Transverse colon (tissue), 4 donors: ENCODE data around the gene ISG20. TPM values are rescaled to one million over a fixed set of nuclear protein-coding genes. Genes with fewer than 3 reads are reported as not detected.

Source experiments
- DNase-seq: peaks from one replicate; pipeline ENCODE4 v3.0.0-alpha.2; 2019
- H3K27ac ChIP-seq, 4 donors: fragments of 200-600 bp; sonication (generic); 2 replicates each; pipeline ENCODE4 v1.5.1; 2016 to 2018; ENCODE audit warnings: inconsistent platforms in 4 of 4
- H3K27me3 ChIP-seq: fragments of 200-600 bp; sonication (generic); 2 replicates; pipeline ENCODE4 v1.5.1; 2017; ENCODE audit warnings: inconsistent platforms
- H3K36me3 ChIP-seq, 4 donors: fragments of 200-600 bp; sonication (generic); 2 replicates each; pipeline ENCODE4 v1.5.1; 2017 to 2019; ENCODE audit warnings: inconsistent platforms in 4 of 4
- H3K4me1 ChIP-seq, 4 donors: fragments of 200-600 bp; sonication (generic); 2 replicates each; pipeline ENCODE4 v1.5.1; 2017 to 2020; ENCODE audit warnings: inconsistent platforms in 4 of 4
- H3K4me3 ChIP-seq, 4 donors: fragments of 200-600 bp; sonication (generic); 1 replicate in 1 of 4; 2 replicates in 3 of 4; pipeline versions ENCODE4 v1.5.1 to v1.6.1; 2017 to 2019; ENCODE audit warnings: inconsistent platforms in 4 of 4
- H3K9me3 ChIP-seq, 2 donors: fragments of 200-600 bp; sonication (generic); 2 replicates each; pipeline ENCODE4 v1.5.1; 2017 to 2019; ENCODE audit warnings: inconsistent platforms in 2 of 2
- EP300 ChIP-seq: sonication (generic); formaldehyde crosslinking; IDR thresholded peaks from one replicate; pipeline ENCODE4 v1.6.1; 2017; ENCODE audit warnings: antibody characterized with exemption, low read depth
- POLR2A ChIP-seq: fragments of 450-650 bp; IDR thresholded peaks from one replicate; pipeline ENCODE4 v1.6.1; 2016; ENCODE audit warnings: antibody characterized with exemption, mild to moderate bottlenecking, moderate library complexity
- POLR2AphosphoS5 ChIP-seq, 3 donors: sonication (generic); formaldehyde crosslinking; IDR thresholded peaks; one replicate each; pipeline ENCODE4 v1.6.1; 2016; ENCODE audit warnings: antibody characterized with exemption in 3 of 3
- WGBS, 2 donors: methylation state at CpG; one replicate each; pipeline ENCODE4 v1.1.5; 2018; ENCODE audit warnings: low coverage in 1 of 2; 5-methylcytosine and 5-hydroxymethylcytosine counted together
- in situ Hi-C, 4 donors: fragments of 200-750 bp; cut with MboI; loops; one replicate each; pipeline versions ENCODE4 v1.15.0 to v1.15.1; 2017; ENCODE audit warnings: low sequenced_read_pairs in 3 of 4, low pct_ligation_motif_present in 1 of 4, low pct_unique_long_range_greater_than_20kb in 1 of 4
- intact Hi-C: fragments of 100-400 bp; cut with DNase I; formaldehyde crosslinking; loops from one replicate; pipeline ENCODE4 v1.15.1; 2023; ENCODE audit warnings: low total_unique reads
- total RNA-seq, 4 donors: library from RNA; depleted of rRNA; stranded (reverse); fragments of >200 nt; gene quantifications; one replicate each; pipeline ENCODE4 v1.1.0, GENCODE V29; 2016
- TF ChIP-seq, protein P1 (sequence below), 5 experiments: fragments of 200-600 bp in 3 of 5; fragments of 450-650 bp in 2 of 5; sonication (generic) in 3 of 5; IDR thresholded peaks; 1 replicate in 2 of 5; 2 replicates in 3 of 5; pipeline ENCODE4 v1.5.1; 2016 to 2017; ENCODE audit warnings: antibody characterized with exemption in 5 of 5, inconsistent platforms in 3 of 5, mild to moderate bottlenecking in 2 of 5, moderate library complexity in 1 of 5

The ISG20 gene
- total RNA-seq, 4 donors from 2014 or later = 18.7 to 51.9 (median 38.6) TPM

DNA sequence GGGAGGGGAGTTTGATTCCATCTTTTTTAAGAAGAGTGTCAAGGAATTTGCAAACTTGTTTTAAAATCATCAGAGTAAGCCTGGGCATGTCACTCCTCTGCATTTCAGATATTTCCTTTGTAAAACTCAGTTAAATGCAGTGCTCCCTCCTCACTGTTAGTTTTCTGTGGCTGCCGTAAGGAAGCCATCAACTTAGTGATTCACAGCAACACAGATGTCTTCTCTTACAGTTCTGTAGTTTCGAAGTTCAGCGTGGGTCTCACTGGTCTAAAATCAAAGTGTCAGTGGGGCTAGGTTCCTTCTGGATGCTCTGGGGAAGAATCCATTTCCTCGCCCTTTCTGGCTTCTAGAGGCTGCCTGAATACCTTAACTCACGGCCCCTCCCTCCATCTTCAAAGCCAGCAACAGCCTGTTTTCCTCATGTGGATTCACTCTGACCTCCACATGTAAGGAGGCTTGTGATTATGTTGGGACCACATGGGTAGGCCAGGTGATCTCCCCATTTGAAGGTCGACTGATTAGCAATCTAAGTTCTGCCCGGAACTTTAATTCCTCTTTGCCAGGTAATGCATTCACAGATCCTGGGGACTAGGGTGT lies 12.4 kb downstream of the ISG20 start:
- TF ChIP-seq EP300 (no peak), POLR2A (no peak), POLR2AphosphoS5 (IDR thresholded peaks at IDR 0.05) (no peak)
- TF ChIP-seq, protein P1, sequence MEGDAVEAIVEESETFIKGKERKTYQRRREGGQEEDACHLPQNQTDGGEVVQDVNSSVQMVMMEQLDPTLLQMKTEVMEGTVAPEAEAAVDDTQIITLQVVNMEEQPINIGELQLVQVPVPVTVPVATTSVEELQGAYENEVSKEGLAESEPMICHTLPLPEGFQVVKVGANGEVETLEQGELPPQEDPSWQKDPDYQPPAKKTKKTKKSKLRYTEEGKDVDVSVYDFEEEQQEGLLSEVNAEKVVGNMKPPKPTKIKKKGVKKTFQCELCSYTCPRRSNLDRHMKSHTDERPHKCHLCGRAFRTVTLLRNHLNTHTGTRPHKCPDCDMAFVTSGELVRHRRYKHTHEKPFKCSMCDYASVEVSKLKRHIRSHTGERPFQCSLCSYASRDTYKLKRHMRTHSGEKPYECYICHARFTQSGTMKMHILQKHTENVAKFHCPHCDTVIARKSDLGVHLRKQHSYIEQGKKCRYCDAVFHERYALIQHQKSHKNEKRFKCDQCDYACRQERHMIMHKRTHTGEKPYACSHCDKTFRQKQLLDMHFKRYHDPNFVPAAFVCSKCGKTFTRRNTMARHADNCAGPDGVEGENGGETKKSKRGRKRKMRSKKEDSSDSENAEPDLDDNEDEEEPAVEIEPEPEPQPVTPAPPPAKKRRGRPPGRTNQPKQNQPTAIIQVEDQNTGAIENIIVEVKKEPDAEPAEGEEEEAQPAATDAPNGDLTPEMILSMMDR (IDR thresholded peaks at IDR 0.05) = no peak
- Histone ChIP-seq H3K27me3 (no peaks in the 10 kb centered on the region), H3K36me3 (no peaks in the 10 kb centered on the region), H3K9me3 (no peaks in the 10 kb centered on the region), H3K4me1 (peaks cover 12 to 32% (median 20%) of the 10 kb centered on the region in 4 donors), H3K4me3 (no peak overlapping the region), H3K27ac (no peak overlapping the region)
- 62 to 94% methylated on average over 3 to 7 of the region's 7 CpGs for WGBS, 2 donors
- in situ Hi-C loops (loop anchor here in 1 of 4 donors (25.0 kb wide), 1 partner anchor 186 kb away; no protein-coding TSS in a partner anchor), intact Hi-C loops (no loop called here)
- no peak for DNase-seq

DNA sequence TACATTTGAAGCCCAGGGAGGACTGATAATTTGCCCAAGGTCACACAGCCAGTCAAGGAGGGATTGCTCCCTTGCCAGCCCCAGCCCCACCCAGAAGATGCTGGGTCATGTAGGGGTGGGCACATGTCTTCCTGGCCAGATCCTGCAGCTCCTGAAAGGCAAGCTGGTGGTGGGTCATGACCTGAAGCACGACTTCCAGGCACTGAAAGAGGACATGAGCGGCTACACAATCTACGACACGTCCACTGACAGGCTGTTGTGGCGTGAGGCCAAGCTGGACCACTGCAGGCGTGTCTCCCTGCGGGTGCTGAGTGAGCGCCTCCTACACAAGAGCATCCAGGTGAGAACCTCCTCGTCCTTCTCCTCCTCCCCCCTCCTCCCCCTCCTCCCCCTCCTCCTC lies 13.2 kb downstream of the ISG20 start:
- no peak for DNase-seq

DNA sequence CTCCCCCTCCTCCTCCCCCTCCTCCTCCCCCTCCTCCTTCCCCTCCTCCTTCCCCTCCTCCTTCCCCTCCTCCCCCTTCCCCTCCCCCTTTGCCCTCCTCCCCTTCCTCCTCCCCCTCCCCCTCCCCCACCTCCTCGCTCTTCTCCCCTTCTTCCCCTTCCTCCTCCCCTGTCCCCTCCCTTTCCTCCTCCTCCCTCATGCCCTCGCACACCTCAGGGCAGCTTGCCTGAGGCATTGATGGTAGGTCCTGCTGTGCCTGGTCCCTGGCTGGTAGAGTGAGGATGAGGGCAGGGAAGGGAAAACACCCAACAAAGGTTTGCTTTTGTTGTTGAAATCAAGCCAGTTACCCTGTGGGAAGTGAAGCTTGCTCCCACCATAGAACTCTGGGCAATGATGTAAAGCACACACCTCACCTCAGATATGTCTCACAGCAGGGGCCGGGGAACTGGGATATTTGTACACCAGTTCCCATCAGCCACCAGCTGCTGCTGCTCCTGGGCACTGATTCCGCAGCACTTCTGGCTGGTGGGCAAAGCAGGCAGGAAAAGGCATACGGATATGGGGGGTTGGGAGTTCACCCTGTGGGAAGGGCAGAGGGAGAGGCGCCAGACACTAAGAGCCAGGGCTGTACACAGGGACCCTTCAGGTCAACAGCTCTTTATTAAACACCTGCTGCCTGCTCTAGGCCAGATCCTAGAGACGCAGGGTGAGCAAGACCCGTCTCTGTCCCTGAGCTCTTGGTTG lies 13.8 kb downstream of the ISG20 start:
- 87% methylated on average over 6 of the region's 8 CpGs; no CpG with 5 or more reads in 1 of the 2 donors for WGBS, 2 donors
- no peak overlapping the region for H3K4me3 ChIP-seq
- H3K4me1 ChIP-seq = peaks cover 12 to 26% (median 16%) of the 10 kb centered on the region in 4 donors
- intact Hi-C loops (no loop called here), in situ Hi-C loops (loop anchor here in 1 of 4 donors (25.0 kb wide), 1 partner anchor 185 kb away; no protein-coding TSS in a partner anchor)
- H3K27me3 ChIP-seq = no peaks in the 10 kb centered on the region
- H3K27ac ChIP-seq = no peak overlapping the region
- no peaks in the 10 kb centered on the region for H3K9me3 ChIP-seq
- no peaks in the 10 kb centered on the region for H3K36me3 ChIP-seq
- no peak for DNase-seq
- TF ChIP-seq EP300 (no peak), POLR2A (no peak), POLR2AphosphoS5 (IDR thresholded peaks at IDR 0.05) (no peak)
- TF ChIP-seq, protein P1 (IDR thresholded peaks at IDR 0.05) = no peak

More for the DNA sequence above, 13.2 kb downstream of the ISG20 start:
- WGBS, 2 donors = 91% methylated on average over 9 of the region's 9 CpGs; no CpG with 5 or more reads in 1 of the 2 donors
- Histone ChIP-seq H3K4me1 (peaks cover 12 to 32% (median 20%) of the 10 kb centered on the region in 4 donors), H3K4me3 (no peak overlapping the region), H3K9me3 (no peaks in the 10 kb centered on the region), H3K27ac (no peak overlapping the region), H3K36me3 (no peaks in the 10 kb centered on the region), H3K27me3 (no peaks in the 10 kb centered on the region)
- in situ Hi-C loops = loop anchor here in 1 of 4 donors (25.0 kb wide), 1 partner anchor 185 kb away; no protein-coding TSS in a partner anchor
- TF ChIP-seq, protein P1 (IDR thresholded peaks at IDR 0.05) = no peak
- TF ChIP-seq POLR2A = no peak
- intact Hi-C loops = no loop called here
